Measurements from ENCODE around the gene TNFRSF14. TPM values are rescaled to one million over a fixed set of nuclear protein-coding genes. Genes with fewer than 3 reads are reported as not detected.

TNFRSF14 gene
- total RNA-seq, 1 donor from 2014 or later: 0.36 TPM

DNA sequence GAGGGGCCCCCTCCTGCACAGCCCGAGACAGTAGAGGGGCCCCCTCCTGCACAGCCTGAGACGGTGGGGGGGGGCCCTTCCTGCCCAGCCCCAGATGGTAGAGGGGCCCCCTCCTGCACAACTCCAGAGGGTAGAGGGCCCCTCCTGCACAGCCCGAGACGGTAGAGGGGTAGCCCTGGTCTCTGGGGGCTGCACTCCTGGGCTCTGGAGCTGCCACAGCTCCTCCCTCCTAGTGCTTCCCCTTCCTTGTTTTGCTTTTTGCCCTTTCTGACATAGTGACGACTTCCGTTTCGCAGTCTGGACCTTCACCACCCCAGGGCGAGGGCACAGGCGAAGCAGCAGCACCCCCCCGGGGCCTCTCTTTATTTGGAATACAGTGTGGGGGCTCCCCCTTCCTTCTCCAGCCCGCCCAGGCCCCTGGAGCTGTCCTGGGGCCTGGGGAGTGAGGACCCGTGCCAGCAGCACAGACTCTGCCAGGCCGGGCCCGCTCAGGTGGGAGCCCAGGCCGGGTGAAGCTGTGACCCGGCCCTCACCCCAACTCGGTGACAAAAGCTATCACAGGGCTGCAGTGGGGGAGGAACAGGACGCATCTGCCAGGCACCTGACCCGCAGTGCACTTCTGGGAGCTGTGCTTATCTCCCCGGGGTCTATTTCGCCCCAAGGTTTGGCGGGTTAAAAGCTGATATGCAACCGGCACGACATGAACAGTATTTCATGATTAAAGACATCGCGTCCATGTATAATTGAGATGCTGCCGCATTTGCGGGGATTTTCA lies 29.3 kb downstream of the TNFRSF14 start:
- H3K4me3 Mint-ChIP-seq (ENCODE audit: unreplicated experiment): peak overlapping the region; percentile 85
- no peaks in the 10 kb centered on the region for H3K27me3 ChIP-seq (ENCODE audit: insufficient read depth, low read length)
- H3K4me1 ChIP-seq (ENCODE audit: insufficient read depth, low read length): peaks cover 15% of the 10 kb centered on the region
- peak overlapping the region; percentile 76 for H3K4me3 ChIP-seq (ENCODE audit: insufficient read depth, low read depth, low read length)
- H3K9me3 ChIP-seq (ENCODE audit: insufficient read depth, low read depth, low read length): no peaks in the 10 kb centered on the region
- no peaks in the 10 kb centered on the region for H3K36me3 Mint-ChIP-seq (ENCODE audit: low read depth, unreplicated experiment)
- H2AFZ ChIP-seq (ENCODE audit: low read depth, low read length): peak overlapping the region; percentile 52
- peak; percentile 18 for DNase-seq (ENCODE audit: low read depth)
- peaks cover 12% of the 10 kb centered on the region for H3K4me1 Mint-ChIP-seq (ENCODE audit: low read depth, unreplicated experiment)
- peak overlapping the region; percentile 61 for H3K27ac ChIP-seq (ENCODE audit: low read depth, low read length)
- no peaks in the 10 kb centered on the region for H3K79me2 ChIP-seq (ENCODE audit: insufficient read depth, low read length)
- H3K4me2 ChIP-seq (ENCODE audit: low read length): peak overlapping the region; percentile 100
- TF ChIP-seq, protein P1, sequence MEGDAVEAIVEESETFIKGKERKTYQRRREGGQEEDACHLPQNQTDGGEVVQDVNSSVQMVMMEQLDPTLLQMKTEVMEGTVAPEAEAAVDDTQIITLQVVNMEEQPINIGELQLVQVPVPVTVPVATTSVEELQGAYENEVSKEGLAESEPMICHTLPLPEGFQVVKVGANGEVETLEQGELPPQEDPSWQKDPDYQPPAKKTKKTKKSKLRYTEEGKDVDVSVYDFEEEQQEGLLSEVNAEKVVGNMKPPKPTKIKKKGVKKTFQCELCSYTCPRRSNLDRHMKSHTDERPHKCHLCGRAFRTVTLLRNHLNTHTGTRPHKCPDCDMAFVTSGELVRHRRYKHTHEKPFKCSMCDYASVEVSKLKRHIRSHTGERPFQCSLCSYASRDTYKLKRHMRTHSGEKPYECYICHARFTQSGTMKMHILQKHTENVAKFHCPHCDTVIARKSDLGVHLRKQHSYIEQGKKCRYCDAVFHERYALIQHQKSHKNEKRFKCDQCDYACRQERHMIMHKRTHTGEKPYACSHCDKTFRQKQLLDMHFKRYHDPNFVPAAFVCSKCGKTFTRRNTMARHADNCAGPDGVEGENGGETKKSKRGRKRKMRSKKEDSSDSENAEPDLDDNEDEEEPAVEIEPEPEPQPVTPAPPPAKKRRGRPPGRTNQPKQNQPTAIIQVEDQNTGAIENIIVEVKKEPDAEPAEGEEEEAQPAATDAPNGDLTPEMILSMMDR (IDR thresholded peaks at IDR 0.05; ENCODE audit: insufficient read depth, low read depth, low read length): no peak
- TF ChIP-seq EZH2 (IDR thresholded peaks at IDR 0.05; ENCODE audit: insufficient read depth, low read length): no peak
- peaks cover 3% of the 10 kb centered on the region for H3K9me3 Mint-ChIP-seq (ENCODE audit: unreplicated experiment)
- H4K20me1 ChIP-seq (ENCODE audit: insufficient read depth, low read length): no peaks in the 10 kb centered on the region
- H3K27ac Mint-ChIP-seq (ENCODE audit: unreplicated experiment): peak overlapping the region; percentile 58
- H3K36me3 ChIP-seq (ENCODE audit: insufficient read depth, low read length): no peaks in the 10 kb centered on the region
- no peaks in the 10 kb centered on the region for H3K27me3 Mint-ChIP-seq (ENCODE audit: low read depth, unreplicated experiment)
- peak overlapping the region; percentile 89 for H3K9ac ChIP-seq (ENCODE audit: low read length)
- no peak for FAIRE-seq

DNA sequence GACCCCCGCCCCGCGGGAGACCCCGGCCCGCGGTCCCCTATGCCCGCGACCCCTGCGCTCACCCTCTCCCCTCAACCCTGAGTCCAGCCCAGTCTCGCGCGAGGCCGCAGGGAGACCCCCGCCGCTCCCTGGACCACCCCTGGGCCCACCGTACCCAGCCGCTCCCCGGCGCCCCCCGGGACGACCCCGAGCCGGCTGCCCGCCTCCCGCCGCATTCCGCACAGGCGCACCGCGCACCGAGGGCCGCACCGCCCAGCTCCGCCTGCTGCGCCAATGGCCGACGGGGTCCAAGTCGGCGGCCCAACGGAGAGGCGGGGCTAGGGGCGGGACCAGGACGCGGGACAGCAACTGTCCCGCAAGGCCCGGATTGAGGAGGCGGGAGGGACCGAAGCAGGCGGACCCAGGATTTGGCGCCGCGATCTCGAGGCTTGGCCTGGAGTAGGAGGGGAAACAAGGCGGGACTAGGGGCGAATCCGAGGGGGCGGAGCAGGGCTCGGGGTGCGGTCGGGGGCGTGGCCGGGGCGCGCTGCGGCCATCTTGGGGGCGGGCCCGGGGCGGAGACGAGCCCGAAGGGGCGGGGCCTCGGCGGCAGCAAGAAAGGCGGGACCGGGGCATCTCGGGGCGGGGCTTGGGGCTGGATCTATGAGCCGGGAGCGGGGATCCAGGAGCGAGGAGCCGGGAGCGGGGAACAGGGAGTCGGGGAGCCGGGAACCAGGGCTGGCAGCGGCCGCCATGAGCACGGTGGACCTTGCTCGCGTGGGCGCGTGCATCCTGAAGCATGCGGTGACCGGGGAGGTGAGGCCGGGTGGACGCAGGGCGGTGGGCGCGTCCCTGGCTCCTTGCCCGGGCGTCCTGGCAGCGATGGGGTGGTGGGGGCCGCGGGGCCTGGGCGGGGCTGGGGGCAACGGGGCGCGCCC lies 30.2 kb downstream of the TNFRSF14 start, which contains the start of gene PRXL2B:
Gene PRXL2B (plus strand): TSS at position 624 of the 917 bp plus-strand sequence. CDS start 109 bp downstream, at position 733.
- no peaks in the 10 kb centered on the region for H4K20me1 ChIP-seq (ENCODE audit: insufficient read depth, low read length)
- peak within 1 kb of the TSS; percentile 91 for H2AFZ ChIP-seq (ENCODE audit: low read depth, low read length)
- peak within 1 kb of the TSS; percentile 89 for H3K9ac ChIP-seq (ENCODE audit: low read length)
- peak within 1 kb of the TSS; percentile 76 for H3K4me3 ChIP-seq (ENCODE audit: insufficient read depth, low read depth, low read length)
- TF ChIP-seq, protein P1 (IDR thresholded peaks at IDR 0.05; ENCODE audit: insufficient read depth, low read depth, low read length): no peak
- TF ChIP-seq EZH2 (IDR thresholded peaks at IDR 0.05; ENCODE audit: insufficient read depth, low read length): no peak
- FAIRE-seq (no peak), DNase-seq (ENCODE audit: low read depth) (peak; percentile 96)
- H3K9me3 ChIP-seq (ENCODE audit: insufficient read depth, low read depth, low read length): no peaks in the 10 kb centered on the region
- H3K4me2 ChIP-seq (ENCODE audit: low read length): peak within 1 kb of the TSS; percentile 100
- Mint-ChIP-seq H3K36me3 (ENCODE audit: low read depth, unreplicated experiment) (no peaks in the 10 kb centered on the region), H3K4me3 (ENCODE audit: unreplicated experiment) (peak within 1 kb of the TSS; percentile 85), H3K4me1 (ENCODE audit: low read depth, unreplicated experiment) (peaks cover 12% of the 10 kb centered on the region), H3K27me3 (ENCODE audit: low read depth, unreplicated experiment) (no peaks in the 10 kb centered on the region), H3K9me3 (ENCODE audit: unreplicated experiment) (peaks cover 3% of the 10 kb centered on the region), H3K27ac (ENCODE audit: unreplicated experiment) (peak within 1 kb of the TSS; percentile 66)
- peak within 1 kb of the TSS; percentile 65 for H3K27ac ChIP-seq (ENCODE audit: low read depth, low read length)
- no peaks in the 10 kb centered on the region for H3K79me2 ChIP-seq (ENCODE audit: insufficient read depth, low read length)
- H3K36me3 ChIP-seq (ENCODE audit: insufficient read depth, low read length): no peaks in the 10 kb centered on the region
- H3K27me3 ChIP-seq (ENCODE audit: insufficient read depth, low read length): no peaks in the 10 kb centered on the region
- peaks cover 15% of the 10 kb centered on the region for H3K4me1 ChIP-seq (ENCODE audit: insufficient read depth, low read length)
